Muscle of arm (tissue), 12 donors: ENCODE data around the gene NTM. TPM values are rescaled to one million over a fixed set of nuclear protein-coding genes. Genes with fewer than 3 reads are reported as not detected.

ENCODE experiments used
- DNase-seq: peaks from one replicate; pipeline ENCODE4 v3.0.0-alpha.2; 2013
- polyA plus RNA-seq, 12 donors: library from polyadenylated mRNA; unstranded; fragments of 120-200 nt; gene quantifications; one replicate each; pipeline ENCODE4 v1.2.1, GENCODE V29; 2013; ENCODE audit not compliant: insufficient read length in 12 of 12

The NTM gene
- polyA plus RNA-seq, 12 donors = 9.6 to 40.9 (median 22.3) TPM; not detected in 1

DNA sequence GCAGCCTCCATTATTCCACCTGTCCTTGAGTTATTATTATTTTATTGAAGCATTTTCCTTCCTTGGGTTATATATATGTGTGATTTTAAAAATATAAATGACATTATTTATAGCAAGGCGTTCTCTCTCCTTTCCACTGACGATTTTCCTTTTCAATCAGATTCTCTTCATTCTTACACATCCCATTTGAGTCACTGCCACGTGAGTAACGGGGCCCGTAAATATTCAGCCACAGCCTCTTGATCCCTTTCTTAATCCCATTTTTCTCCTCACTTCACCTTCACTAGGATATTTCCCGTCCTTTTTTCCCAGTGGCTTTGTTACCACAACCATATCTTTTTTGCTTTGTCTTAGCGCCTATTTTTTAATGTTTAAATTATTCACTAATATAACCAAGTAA is 396.2 kb downstream of the NTM start:
- DNase-seq = no peak

DNA sequence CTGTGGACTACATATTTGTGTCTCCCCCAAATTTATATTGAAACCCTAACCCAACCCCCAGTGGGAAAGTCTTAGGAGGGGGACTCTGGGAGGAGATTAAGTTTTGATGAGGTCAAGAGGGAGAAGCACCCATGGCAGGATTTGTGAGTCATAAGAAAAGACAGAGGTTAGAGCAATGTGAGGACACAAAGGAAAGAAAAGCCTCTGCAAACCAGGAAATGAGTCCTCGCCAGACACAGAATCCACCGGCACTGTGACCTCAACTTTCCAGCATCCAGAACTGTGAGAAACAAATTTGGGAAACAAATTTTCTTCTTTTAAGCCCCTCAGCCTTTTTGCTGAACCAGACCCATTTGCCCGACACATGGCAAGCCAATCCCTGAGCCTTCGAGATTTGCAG is 397.0 kb downstream of the NTM start:
- no peak for DNase-seq

DNA sequence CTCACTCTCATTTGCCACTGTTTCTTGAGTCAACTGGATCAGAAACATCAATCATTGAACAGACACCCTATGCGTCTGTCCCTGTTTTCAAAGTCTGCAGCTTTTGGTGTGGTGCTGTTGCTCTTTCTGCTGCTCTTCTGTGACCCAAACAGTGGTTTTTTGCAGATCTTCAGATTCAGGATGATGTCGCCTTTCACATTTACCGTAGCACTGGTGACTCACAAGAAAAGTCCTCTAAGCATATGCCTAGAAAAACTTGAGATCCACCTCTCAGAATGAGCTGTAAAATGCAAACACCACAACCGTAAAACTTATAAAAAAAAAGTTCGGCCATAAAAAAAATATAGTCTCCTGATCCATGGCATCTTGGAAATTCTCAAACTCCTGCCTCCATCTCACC is 400.4 kb downstream of the NTM start:
- DNase-seq = no peak

DNA sequence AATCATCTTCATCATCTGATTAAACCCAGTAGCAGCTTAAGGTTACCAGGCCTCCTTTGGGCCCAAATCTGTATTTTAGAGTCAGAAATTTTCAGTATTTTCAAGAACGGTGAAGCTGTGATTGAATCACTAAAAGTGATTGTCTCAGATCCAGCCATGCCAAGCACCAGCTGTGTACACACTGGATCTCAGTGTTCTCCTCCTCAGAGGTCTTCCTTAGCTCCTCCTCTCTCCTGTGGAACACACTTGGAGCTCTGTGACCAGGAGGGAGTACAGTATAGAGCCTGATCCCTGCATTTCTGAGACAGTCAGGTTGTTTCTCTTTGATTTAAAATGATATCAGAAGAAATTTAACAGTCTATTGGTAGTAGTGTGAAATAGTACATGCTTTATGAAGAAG is 401.1 kb downstream of the NTM start:
- DNase-seq = no peak

DNA sequence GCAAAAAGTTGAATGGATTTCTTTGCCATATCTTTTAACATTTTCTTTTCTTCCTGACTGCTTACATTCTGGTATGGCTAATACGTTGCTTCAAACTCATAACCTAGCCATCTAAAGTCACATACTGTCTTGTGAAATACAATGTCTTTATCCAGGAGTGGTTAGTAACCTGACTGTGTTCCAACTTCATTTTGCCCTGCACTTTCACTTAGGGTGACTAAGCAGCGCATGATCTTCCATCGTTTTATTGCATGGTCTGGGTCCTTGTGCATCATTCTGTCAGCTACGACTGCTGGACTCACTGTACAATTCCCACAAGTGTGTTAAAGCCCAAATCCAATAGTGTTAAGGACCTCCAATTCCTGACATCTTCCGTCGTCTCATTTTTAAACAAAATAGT is 403.2 kb downstream of the NTM start:
- no peak for DNase-seq

DNA sequence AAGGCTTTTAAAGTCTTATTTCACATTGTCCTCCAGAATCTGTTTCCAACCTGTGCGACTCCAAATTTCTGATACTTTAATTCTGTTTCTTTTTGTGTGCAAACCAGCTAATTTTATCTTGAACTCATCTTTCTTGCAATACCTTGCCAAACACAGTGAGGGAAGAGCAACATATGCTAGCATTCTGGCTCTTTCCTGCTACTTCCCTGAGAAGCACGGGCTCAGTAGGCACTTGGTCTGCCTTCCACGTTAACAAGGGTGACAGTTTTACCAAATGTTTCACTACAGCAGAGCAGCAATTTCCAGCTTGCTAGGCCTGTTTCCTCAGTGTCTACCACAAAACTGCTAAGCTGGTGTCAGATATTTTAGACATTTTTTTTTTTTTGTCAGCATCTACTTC is 405.8 kb downstream of the NTM start:
- DNase-seq = no peak

DNA sequence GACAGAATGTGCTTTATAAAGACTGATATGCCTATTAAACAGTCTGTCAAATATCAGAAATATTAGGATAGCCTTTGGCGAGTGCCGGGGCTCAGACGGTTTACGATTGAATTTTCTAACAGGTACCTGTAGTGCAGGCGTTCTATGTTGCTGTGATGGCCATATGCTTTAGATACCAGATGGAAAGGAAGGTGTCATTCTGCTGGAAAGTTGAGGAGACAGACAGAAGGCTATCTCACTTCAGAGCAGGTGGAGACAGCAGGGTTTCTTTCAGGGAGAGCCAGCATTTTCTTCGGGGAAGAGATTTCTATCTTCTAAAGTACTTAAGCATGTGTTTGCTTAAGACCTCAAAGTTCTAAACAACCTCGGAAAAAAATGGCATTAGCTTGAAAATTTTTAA is 415.4 kb downstream of the NTM start:
- DNase-seq = no peak

DNA sequence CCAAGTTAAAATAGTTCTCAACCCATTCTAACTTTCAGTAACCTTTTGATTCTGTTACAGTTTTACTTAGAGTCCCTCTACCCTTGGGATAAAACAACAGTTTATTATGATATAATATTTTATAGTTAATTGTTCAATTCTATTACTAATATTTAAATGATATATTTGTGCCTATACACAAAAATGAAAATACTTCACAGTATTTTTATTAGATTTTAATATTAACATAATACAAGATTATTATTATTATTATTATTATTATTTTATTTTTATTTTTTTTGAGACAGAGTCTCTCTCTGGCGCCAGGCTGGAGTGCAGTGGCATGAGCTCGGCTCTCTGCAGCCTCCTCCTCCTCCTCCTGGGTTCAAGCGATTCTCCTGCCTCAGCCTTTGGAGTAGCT is 416.7 kb downstream of the NTM start:
- DNase-seq = no peak

DNA sequence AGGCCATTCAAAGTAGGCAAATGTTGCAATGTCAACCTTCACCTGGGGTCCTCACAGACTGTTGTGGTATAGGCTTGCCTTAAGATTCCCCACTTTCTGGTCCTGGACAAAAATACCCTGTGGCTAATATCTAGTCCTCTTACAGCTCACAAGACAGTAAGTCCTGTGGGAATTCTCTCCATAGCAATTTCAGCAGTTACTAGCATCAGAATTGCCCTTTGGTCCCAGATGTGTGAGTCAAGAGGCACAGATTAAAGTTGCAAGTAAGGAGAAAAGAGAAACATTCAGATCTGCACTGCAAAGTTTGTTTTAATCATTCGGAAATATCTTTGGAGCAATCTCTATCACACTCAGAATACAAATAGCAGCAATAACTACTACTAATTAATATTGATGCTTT is 420.2 kb downstream of the NTM start:
- DNase-seq = no peak

DNA sequence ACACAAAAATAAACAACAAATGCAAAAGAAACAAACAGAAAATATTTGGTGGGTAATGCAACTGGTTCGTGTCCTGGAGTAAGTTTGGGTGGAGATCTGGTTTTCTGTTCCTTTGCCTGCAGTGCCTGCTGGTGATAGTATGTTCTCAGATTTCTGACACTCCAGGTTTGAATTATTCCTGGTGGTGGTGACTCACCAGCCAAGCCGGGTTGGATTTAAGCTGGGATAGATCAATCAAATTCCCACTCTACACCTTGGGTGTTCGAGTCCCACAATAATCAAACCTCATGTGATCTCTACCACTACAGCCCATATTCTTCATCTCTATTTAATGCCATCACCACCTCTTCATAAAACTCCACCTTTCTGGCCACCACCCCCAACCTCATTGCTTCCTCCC is 421.8 kb downstream of the NTM start:
- no peak for DNase-seq

DNA sequence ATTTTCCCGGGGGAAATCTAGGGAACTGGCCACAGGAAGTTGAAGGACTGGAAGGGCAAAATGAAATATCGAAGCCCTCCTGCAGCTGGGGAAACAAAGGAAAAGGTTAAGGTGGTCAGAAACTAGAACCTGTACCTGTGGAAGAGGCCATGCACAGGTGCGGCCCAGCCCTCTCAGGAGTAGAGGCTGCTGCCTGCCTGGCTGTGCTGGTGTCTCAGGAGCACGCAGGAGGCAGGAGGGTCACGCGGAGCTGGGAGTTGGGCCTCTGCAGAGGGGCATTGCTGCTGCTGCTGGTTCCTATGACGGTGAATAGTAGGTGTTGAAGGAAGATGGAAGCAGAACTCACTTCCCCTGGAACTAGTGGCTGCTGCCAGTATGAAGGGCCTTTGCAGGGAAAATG is 425.7 kb downstream of the NTM start:
- DNase-seq = no peak

DNA sequence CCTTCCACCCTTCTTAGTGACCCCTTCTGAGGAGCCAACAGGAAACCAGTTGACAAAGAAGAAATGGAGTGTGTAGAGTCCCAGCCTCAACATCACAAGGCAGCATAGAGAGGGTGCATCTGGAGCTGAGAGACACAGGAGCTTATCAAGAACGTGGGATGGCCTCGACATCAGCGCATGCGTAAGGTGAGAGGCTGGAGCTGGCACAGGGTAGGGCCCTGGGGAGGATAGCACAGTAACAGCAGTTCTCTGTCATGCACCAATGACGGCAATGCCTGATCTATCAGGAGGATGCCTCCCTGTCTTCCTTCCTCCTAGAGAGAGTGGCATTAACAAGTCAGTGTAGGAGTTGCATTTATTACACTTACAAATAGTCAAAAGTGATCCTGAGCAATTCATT is 426.1 kb downstream of the NTM start:
- DNase-seq = no peak

DNA sequence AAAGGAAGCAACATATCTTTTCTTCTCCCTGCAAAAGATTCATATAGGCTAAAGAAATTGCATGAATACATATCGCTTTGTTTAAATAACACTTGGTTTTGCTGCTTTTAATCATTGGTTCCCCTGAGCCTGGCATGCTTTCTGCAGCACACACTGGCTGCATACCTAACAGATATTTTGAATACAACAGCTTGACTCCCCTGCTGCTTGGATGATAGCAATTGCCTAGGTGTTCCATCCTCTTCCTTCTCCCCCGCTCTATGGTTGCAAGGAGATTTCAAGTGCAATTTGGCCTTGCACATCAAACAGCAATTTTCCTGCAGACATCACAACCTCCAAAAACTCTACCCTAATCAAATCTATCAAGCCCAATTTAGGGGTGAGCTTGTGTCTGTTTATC is 430.0 kb downstream of the NTM start:
- no peak for DNase-seq

DNA sequence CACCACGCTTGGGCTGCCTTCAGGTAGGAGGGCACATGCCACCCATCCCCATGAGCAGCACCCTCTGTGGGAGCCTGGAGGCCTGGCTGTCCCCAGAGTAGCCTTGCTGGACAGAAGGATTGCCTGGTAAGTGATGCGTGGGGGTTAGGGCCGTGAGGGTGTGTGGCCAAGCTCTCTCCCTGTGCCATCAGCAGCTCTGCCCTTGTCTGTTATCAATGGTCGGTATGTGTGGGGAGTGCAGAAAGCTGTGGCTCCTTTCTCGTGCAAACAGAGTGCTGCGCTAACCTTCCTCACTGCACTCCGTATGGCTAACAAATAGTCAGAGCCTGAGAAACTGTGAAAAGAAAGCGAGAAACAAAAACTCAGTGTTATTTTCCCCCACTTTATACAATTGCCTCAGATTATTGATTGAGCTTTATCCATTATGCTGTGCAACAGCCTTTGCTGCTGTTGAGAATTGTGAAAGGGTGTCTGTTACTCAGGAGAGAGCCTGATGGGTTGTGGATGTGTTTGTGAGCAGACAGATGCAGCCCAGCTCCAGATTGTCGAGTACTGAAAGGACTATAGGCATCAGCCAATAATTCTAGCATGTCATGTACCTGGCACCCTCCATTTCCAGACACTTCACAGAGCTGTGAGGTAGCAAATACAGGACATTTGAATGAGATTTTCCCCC is 432.2 kb downstream of the NTM start:
- DNase-seq = no peak

DNA sequence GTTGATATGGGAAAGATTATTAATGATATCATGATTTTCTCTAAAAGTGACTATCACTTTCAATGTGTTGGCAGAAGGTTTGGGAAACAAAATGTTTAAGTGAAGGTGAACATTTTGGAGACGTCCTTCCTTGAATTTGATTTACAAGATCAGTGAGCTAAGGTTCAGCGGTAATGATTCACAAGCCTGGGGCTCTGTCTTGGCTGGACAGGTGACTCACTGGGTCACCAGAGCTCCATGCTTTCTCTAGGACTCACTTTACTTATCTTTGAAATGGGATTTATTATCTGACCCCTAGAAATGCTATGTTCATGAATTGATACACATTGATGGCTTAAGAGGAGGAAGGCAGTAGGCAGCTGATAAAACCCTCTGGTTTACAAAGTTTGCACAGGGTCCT is 437.5 kb downstream of the NTM start:
- no peak for DNase-seq

DNA sequence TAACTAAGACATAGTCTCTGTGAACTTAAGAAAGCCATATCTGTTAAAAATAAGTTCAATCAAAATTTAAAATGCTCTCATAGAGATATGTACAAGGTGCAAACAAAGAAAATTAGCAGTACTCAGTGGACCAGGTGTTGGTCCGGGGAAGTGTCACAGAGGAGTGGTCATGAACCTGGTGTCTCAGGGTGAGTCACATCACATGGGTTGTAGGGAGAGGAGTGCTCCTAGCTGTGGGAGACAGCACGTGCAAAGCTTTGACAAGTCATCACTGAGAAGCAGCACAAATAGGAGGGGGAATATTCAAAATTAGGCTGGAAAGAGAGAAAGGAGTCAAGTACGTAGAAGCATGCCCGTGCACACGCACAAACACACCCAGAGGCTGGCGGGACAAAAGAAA is 438.1 kb downstream of the NTM start:
- DNase-seq = no peak

DNA sequence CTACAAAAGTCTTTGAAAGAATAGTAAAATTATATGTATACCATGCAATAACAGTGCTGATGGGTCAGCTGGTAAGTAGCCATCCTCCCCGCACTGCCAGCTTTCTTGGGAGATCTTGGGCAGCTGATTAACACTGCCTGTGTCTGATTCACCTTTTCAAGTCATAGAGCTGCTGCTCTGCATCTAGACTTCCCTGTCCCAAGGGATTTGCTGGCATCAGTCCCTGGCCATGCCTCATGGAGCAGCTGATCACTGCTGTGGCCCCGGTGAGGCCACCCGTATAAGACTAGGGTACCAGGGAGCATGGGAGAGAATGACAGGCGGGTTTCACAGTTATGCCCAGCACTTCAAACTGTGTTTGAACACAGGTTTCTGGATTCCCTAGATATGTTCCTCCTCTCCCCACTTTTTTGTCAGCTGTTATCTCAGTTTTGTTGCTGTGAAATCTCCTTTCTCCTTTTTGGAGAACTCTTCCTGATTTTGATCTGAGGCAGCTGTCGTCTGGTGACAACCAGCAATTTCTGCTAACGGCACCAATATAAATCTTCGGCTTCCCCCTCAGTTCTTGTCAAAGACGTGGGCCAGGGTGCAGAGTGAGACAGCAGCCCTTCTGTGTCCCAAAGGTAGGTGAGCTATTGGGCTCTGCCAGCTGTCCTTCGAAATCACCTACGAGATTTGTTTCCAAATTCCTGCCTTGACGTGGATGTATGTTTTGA is 438.9 kb downstream of the NTM start:
- DNase-seq = no peak

DNA sequence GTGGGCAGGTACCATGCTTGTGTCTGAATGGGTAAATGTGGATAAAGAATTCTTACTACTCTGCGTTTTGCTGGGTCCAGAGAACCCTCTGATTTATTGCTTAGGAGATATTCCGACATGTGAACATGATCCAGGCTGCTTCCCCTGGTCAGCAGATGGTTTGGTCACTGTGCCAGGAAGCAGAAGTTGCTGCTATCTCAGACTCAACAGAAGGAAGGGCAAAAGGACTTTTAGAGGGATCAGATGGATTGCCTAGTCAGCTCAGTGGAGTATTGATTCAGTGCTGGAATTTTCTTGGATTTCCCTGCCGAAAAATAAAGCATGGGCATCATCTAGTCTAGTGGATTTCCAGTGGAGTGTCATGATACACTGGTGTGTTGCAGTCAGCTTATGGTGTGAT is 440.1 kb downstream of the NTM start:
- no peak for DNase-seq

DNA sequence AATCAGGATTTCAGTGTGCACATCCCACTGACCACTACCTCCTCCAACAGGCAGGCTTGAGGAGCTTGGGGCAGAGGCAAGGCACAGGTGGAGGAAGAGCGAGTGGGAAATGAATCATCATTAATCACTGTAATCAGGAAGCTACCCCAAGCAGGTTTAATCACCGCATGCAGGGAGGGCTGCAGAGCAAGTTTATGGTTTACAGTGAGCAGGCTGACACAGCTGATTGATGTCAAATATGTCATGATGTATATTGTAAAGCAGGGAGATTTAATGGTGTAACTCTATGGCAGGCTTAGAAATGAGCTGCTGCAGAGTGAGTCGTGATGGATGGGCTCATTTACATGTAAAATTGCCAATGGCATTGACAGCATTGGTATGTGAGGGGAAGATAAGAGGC is 441.0 kb downstream of the NTM start:
- no peak for DNase-seq

DNA sequence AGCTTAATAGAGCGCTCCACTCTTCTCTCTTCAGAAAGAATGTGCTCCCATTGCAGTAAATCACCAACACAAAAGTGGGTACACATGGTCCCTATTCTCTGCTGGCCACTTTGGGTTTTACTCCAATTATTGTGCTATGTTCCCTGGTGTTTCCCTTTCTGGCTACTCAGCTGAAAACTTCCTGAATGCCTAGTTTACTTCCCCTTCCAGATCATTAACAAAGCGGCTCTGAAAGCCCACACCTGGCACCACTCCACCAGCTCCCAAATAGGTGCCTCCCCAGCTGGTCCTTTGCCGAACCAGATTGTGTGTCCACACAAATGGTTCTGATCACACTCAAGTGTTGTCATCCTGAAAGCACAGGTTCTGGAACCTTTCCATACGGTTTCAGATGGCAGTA is 443.7 kb downstream of the NTM start:
- no peak for DNase-seq

DNA sequence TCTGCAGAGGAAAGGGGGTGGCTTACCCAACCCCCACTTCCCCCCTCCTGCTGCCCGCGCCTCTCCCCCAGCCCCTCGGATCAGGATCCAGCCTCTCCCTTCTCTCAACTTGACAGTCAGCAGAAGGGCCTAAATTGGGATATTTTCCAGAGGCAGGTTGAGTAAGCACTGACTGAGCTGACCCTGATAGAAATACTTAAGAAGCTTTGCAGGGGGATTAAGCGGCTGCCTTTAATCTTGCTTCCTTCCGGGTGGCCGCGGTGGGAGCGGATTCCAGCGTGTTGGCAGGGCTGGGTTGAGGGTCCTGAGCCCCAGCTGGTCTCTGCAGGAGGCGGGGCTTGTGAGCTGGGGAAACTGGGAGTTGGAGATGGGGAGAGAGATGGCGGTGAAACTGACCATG is 445.2 kb downstream of the NTM start:
- DNase-seq = no peak

DNA sequence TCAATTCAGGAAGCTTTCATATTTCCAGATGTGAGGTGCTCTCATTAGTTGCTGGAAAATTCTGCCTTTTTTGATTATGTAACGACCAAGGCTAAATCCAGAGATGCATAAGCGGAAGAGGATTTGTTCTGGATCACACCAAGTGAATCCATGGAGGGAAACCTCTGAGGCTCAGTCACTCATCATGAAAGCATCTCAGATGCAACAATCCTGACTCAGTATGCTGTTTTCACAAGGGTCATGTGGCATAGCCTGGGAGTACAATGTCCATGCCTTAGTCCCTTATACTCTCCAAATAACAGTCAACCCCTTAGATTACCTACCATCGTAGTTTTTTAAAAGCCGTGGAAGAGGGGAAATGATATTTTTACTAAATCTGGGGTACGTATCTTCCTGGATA is 445.6 kb downstream of the NTM start:
- DNase-seq = no peak

DNA sequence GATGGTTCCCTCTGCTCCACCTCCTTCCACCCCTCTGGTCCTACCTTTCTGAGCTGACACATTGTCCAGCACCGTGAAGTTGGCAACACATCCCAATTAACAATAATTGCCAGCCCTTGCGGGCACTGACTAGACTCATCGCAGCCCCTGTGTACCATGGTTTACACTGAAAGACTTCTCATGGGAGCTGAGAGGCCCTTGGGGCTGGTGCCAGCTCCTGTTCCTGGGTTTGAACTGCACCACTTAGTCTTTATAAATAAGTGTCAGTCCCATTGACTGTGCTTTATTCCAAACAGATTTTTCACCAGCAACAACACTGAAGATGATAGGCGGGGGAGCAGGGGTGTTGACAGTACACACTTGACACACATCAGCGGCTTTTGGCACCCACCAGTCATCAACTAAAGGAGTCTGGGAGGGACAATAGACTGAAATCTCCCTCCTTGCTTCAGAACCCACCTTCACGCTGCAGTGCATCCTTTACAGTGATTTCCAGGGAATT is 447.3 kb downstream of the NTM start:
- no peak for DNase-seq

DNA sequence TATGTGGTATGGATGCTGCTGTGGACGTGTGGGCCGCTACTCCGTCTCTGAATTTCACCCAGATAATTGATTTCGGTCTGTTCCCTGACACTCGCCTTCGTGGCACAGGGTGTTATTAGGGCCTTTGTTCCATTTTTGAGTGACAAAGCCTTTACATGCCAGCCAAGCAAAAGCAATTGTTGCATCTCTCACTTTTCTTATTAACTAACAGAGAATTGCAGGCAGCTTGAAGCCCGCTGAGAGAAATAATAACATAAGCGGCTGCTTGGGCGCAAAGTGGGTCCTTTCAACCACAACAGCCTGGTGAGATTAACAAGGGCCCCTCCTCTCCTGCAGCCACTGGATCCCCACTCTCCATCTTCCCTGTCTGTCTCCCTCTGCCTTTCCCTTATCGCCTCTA is 449.4 kb downstream of the NTM start:
- no peak for DNase-seq
